ENCODE data around the gene LIF. TPM values are rescaled to one million over a fixed set of nuclear protein-coding genes. Genes with fewer than 3 reads are reported as not detected.

The LIF gene
- total RNA-seq, 1 experiment from 2014 or later: 0.59 TPM

DNA sequence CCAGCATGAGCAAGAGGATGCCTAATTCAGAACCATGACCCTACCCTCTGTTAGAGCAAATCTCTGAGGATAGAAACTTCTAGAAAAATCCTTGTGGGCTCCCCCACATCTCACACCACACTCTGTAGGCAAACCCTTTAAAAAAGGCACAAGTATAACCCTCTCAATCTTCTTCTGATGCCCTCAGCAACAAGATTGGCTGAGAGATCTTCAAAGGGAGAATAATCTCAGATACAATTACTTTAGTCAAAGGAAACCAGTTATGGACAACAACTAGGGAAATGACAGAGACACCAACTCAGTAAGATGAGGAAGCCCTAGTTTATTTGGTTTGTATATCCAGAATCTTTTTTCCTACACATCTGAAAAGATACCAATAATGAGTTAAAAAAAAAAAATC lies 49.2 kb downstream of the LIF start:
- DNase-seq: no peak
- Histone ChIP-seq H3K4me3 (ENCODE audit: insufficient read depth, low read depth, low read length) (no peak overlapping the region), H3K27me3 (ENCODE audit: control insufficient read depth, insufficient read depth, low read length) (no peaks in the 10 kb centered on the region), H3K36me3 (replicated peaks; ENCODE audit: control insufficient read depth, insufficient read depth, low read length) (no peaks in the 10 kb centered on the region)

DNA sequence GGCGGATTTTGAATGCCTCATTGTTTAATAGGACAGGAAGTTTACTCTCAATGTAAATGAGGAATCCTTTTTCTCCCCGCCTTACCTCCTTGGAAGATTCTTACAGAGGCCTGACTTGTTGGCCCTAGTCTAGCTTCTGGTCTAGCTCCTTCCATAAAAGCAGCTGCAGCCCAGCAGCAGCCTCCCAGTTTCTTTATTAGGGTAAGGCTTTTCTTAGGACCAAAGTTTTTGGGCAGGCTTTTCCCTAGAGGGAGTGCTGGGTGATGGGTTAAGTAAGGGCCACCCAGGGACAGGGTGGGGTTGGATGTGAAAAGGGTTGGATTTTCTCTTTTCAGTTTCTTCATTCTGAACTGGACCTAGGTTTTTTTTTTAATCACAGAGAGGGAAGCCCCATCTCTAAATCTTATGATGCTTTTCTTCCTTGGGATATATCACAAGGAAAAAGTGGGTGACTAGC lies 49.7 kb downstream of the LIF start:
- no peak for DNase-seq
- Histone ChIP-seq H3K4me3 (ENCODE audit: insufficient read depth, low read depth, low read length) (no peak overlapping the region), H3K27me3 (ENCODE audit: control insufficient read depth, insufficient read depth, low read length) (no peaks in the 10 kb centered on the region), H3K36me3 (replicated peaks; ENCODE audit: control insufficient read depth, insufficient read depth, low read length) (no peaks in the 10 kb centered on the region)

DNA sequence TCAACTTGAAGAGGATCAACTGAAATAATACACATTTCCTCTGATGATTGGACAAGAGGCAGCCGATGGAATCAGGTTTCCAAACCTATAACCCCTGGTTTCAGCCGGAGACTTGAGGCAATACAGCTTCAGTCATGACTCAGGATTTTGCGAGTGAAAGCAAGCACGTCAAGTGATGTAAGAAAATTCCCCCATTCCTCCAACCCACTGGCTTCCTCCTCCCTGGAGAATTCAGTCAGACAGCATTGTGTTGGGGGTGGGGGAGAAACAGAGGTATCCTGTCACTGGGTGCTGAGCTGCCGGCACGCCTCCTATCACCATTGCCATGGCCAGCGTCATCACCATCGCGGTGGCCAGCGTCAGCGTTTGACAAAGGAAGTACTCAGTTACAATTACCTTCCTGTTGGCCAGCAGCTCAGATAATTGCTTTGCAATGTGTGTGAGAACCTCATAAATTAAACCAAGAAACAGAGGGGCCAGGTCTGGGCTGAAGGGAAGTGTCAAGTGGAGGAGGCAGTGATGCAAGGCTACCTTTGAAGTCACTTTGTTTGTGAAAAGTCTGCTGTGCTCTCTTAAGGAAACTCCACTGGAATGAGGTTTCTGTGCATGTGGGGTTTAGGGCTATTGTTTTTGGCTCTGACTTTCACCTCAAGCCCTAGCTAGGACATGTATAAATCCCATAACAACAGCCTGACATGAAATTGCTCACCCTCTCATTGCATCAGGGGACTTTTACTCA lies 50.2 kb downstream of the LIF start:
- no peaks in the 10 kb centered on the region for H3K27me3 ChIP-seq (ENCODE audit: control insufficient read depth, insufficient read depth, low read length)
- DNase-seq: peak; percentile 69
- H3K36me3 ChIP-seq (replicated peaks; ENCODE audit: control insufficient read depth, insufficient read depth, low read length): no peaks in the 10 kb centered on the region
- no peak overlapping the region for H3K4me3 ChIP-seq (ENCODE audit: insufficient read depth, low read depth, low read length)

DNA sequence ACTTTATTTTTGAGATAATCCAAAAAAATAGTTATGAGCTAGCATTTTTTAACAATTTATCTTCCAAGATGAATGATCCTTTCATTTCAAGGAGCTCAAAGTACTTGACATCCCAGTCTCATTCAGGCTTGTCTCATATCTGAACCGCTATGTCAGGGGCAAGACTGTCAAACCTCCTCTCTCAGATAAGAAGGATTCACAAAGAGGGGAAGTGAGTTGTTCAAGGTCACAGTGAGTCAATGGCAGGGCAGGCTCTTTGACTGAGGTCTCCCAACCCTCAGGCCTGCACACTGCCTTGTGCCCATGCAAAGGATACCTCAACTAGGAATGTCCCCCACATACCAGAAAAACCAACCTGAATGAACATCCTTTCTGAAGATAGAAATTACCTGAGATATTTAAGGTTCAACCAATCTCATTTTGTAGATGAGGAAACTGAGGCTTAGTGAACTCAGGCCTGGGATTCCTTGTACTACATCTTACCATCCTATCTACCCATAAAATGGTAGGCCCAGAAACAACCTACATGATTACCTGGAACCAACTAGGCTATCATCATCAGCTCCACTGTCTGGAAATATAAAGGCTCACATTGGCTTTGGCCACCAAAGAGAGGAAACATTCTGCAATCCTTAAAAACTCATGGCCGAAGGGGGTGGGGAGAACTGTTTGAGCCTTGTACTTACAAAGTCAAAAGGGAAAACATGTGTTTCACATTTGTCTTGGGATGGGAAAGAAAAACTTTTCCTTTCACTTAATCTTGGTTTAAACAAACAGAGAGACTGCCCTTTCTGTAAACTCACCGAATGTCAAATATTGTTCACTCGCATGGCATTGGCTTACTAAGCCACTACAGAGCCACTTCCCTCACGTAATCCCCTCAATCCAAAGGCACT lies 51.1 kb downstream of the LIF start:
- H3K4me3 ChIP-seq (ENCODE audit: insufficient read depth, low read depth, low read length): no peak overlapping the region
- no peaks in the 10 kb centered on the region for H3K36me3 ChIP-seq (replicated peaks; ENCODE audit: control insufficient read depth, insufficient read depth, low read length)
- H3K27me3 ChIP-seq (ENCODE audit: control insufficient read depth, insufficient read depth, low read length): no peaks in the 10 kb centered on the region
- no peak for DNase-seq

DNA sequence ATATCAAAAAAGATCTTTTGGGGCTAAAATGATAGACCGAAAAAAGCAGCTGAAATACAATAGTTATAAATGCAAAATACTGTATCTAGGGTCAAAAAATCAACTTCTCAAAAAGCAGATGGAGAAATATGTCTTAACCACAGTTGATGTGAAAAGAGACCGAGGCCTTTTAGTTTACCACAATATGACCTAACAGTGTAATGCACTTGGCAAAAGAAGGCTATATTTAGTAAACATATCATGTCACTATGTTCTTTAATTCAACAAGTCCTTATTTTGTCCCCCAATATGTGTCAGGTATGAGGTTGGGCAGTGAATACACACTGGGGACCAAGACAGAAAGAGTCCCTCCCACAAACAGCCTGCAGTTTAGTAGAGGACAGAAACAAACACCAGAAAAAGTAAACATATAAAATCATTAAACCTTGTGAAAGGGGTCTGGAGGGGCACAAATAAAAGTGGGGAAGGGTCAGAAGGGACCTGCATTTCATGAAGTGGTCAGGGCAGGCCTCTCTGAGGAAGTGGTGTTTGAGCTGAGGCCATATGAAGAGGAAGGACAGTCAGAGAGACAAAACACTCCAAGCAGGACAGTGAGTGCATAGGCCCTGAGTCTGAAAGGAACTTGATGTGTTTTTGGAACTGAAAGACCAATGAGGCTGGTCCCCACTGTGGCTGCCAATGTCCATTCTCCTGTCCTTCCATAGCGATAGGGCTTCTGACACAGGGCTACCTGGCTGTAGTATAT lies 53.4 kb downstream of the LIF start:
- no peak for DNase-seq
- Histone ChIP-seq H3K27me3 (ENCODE audit: control insufficient read depth, insufficient read depth, low read length) (no peaks in the 10 kb centered on the region), H3K36me3 (replicated peaks; ENCODE audit: control insufficient read depth, insufficient read depth, low read length) (no peaks in the 10 kb centered on the region), H3K4me3 (ENCODE audit: insufficient read depth, low read depth, low read length) (no peak overlapping the region)

DNA sequence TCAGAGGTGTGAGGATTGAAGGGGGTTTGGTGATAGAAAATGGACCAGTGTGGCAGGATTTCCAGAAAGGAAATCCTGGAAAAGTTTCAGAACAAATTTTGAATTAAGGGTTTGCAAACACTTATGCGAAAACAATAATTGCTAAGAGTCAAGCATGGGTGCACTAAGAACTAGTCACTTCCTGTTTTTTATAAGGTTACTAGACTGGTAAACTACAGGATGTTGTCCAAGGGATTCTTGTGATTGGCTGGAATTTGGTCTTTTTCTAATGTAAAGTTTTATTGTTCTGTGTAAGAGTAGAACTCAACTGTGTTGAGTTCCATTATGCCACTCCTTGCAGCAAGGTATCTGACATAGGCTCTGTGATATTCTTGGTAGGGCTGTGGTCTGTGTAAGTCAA lies 54.1 kb downstream of the LIF start:
- Histone ChIP-seq H3K36me3 (replicated peaks; ENCODE audit: control insufficient read depth, insufficient read depth, low read length) (no peaks in the 10 kb centered on the region), H3K4me3 (ENCODE audit: insufficient read depth, low read depth, low read length) (no peak overlapping the region), H3K27me3 (ENCODE audit: control insufficient read depth, insufficient read depth, low read length) (no peaks in the 10 kb centered on the region)
- DNase-seq: no peak

DNA sequence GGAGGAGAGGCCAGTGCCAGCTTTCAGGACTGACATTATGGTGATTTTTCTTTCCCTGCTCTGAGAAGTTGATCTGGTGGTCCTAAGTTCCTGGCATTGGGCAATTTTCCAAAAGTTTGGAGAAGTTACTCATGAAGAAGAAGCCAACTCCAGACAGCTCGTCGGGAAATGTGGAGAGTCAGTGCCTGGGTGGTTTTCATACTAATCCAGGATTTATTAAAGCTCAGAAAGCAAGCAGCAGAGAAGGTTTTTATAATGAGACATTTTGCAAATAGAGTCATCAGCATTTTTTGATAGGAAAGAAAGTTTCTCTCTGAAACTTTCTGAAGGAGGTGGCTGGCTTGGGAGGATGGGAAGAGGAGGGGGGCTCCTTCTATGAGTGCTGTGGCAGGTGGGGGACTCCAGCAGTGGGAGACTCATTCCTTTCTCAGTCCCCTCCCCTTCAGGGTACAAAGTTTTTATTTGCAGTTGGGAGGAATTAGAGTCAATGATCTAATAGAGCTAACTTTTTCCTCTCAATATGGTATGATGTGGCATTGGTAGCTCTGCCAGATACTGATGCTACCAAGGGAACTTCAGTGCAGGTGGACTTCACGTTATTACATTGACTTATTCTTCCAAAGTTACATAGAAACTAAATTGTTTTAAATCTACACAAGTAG lies 55.4 kb downstream of the LIF start:
- Histone ChIP-seq H3K27me3 (ENCODE audit: control insufficient read depth, insufficient read depth, low read length) (no peaks in the 10 kb centered on the region), H3K4me3 (ENCODE audit: insufficient read depth, low read depth, low read length) (no peak overlapping the region), H3K36me3 (replicated peaks; ENCODE audit: control insufficient read depth, insufficient read depth, low read length) (no peaks in the 10 kb centered on the region)
- no peak for DNase-seq

DNA sequence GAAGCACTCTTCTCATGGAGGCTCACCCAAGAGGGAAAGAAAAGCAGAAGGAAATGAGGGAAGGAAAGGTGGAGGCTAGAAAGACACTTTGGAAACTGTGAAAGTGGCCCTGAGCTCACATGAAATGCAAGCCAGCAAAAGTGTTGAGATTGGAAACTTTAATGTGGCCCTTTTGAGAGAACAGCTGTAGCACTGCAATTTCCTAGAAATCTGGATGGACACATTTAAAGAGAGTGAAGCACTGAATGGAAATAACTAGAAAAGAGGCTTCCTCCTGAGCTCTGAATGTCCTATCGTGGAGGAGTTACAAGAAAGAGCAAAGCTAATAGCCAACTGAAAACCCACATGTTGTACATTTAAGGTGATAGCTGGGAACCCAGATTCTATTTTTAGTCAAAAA lies 56.0 kb downstream of the LIF start:
- H3K27me3 ChIP-seq (ENCODE audit: control insufficient read depth, insufficient read depth, low read length): no peaks in the 10 kb centered on the region
- no peaks in the 10 kb centered on the region for H3K36me3 ChIP-seq (replicated peaks; ENCODE audit: control insufficient read depth, insufficient read depth, low read length)
- no peak for DNase-seq
- H3K4me3 ChIP-seq (ENCODE audit: insufficient read depth, low read depth, low read length): no peak overlapping the region

Other genes starting within 250 kb of the LIF start
- not detected in 2 replicates for gene HORMAD2, start 166.3 kb downstream of the LIF start, total RNA-seq (2014; rRNA removed; shearing (Covaris generic))
- gene OSM, start 20.1 kb upstream of the LIF start, total RNA-seq (2014; rRNA removed; shearing (Covaris generic)): not detected in 2 replicates
- gene CASTOR1, start 42.7 kb upstream of the LIF start, total RNA-seq (2014; rRNA removed; shearing (Covaris generic)): 10.2 and 15.4 TPM in 2 replicates
- gene TBC1D10A, start 80.2 kb upstream of the LIF start, total RNA-seq (2014; rRNA removed; shearing (Covaris generic)): 12.0 and 12.6 TPM in 2 replicates
- gene SF3A1, start 110.1 kb upstream of the LIF start, total RNA-seq (2014; rRNA removed; shearing (Covaris generic)): 70.1 and 97.1 TPM in 2 replicates
- 4.7 and 6.1 TPM in 2 replicates for gene CCDC157, start 110.2 kb upstream of the LIF start, total RNA-seq (2014; rRNA removed; shearing (Covaris generic))
- 24.7 and 26.6 TPM in 2 replicates for gene RNF215, start 140.7 kb upstream of the LIF start, total RNA-seq (2014; rRNA removed; shearing (Covaris generic))
- 1.7 and 4.2 TPM in 2 replicates for gene SEC14L2, start 150.3 kb upstream of the LIF start, total RNA-seq (2014; rRNA removed; shearing (Covaris generic))
- 96.3 and 117 TPM in 2 replicates for gene MTFP1, start 179.0 kb upstream of the LIF start, total RNA-seq (2014; rRNA removed; shearing (Covaris generic))
- gene SEC14L3, start 225.3 kb upstream of the LIF start, total RNA-seq (2014; rRNA removed; shearing (Covaris generic)): not detected in 2 replicates